ENCODE data around the gene TFDP2.

TFDP2 gene

DNA sequence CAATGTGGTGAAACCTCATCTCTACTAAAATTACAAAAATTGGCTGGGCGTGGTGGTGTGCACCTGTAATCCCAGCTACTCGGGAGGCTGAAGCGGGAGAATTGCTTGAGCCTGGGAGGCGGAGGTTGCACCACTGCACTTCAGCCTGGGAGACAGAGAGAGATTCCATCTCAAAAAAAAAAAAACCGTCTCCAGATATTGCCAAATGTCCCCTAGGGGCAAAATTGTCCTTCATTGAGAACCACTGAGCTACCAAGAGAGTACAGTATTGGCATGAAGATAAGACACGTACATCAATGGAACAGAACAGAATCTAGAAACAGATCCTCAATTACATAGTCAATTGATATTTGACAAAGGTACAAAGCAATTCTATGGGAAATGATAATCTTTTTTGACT lies 98.0 kb downstream of the TFDP2 start:
- Histone ChIP-seq H3K27ac (ENCODE audit: extremely low read depth, low read depth, low read length) (no peak overlapping the region), H3K36me3 (ENCODE audit: control insufficient read depth in 2 of 2, insufficient read depth in 1 of 2, low read length in 2 of 2) (no peaks in the 10 kb centered on the region), H3K4me3 (ENCODE audit: low read depth, low read length) (no peak overlapping the region), H3K9me3 (ENCODE audit: control insufficient read depth, insufficient read depth, low read depth, low read length) (no peaks in the 10 kb centered on the region), H3K4me1 (ENCODE audit: control insufficient read depth, insufficient read depth, low read length) (no peaks in the 10 kb centered on the region)
- ChIA-PET CTCF (no interaction called here), POLR2A (no interaction called here)
- TF ChIP-seq ZNF837 (tag by site-specific recombination; IDR thresholded peaks at IDR 0.05) = no peak
- no peak for TF ChIP-seq ZNF10 (tag by site-specific recombination; IDR thresholded peaks at IDR 0.05)
- no peak for TF ChIP-seq BCL11A (tag by site-specific recombination; IDR thresholded peaks at IDR 0.05; ENCODE audit: low read depth)
- no peak for TF ChIP-seq ZNF266 (tag by site-specific recombination; IDR thresholded peaks at IDR 0.05; ENCODE audit: low read depth)
- no peak for TF ChIP-seq ZNF585B (tag by site-specific recombination; IDR thresholded peaks at IDR 0.05)
- no peak for TF ChIP-seq ZNF830 (tag by site-specific recombination; IDR thresholded peaks at IDR 0.05; ENCODE audit: low read depth)
- no peak for TF ChIP-seq ZSCAN16 (tag by site-specific recombination; IDR thresholded peaks at IDR 0.05)
- TF ChIP-seq ZEB2 (tag by site-specific recombination; IDR thresholded peaks at IDR 0.05) = no peak
- no peak for TF ChIP-seq ZNF324 (tag by site-specific recombination; IDR thresholded peaks at IDR 0.05)
- TF ChIP-seq, protein P1, sequence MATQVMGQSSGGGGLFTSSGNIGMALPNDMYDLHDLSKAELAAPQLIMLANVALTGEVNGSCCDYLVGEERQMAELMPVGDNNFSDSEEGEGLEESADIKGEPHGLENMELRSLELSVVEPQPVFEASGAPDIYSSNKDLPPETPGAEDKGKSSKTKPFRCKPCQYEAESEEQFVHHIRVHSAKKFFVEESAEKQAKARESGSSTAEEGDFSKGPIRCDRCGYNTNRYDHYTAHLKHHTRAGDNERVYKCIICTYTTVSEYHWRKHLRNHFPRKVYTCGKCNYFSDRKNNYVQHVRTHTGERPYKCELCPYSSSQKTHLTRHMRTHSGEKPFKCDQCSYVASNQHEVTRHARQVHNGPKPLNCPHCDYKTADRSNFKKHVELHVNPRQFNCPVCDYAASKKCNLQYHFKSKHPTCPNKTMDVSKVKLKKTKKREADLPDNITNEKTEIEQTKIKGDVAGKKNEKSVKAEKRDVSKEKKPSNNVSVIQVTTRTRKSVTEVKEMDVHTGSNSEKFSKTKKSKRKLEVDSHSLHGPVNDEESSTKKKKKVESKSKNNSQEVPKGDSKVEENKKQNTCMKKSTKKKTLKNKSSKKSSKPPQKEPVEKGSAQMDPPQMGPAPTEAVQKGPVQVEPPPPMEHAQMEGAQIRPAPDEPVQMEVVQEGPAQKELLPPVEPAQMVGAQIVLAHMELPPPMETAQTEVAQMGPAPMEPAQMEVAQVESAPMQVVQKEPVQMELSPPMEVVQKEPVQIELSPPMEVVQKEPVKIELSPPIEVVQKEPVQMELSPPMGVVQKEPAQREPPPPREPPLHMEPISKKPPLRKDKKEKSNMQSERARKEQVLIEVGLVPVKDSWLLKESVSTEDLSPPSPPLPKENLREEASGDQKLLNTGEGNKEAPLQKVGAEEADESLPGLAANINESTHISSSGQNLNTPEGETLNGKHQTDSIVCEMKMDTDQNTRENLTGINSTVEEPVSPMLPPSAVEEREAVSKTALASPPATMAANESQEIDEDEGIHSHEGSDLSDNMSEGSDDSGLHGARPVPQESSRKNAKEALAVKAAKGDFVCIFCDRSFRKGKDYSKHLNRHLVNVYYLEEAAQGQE (tag by site-specific recombination; IDR thresholded peaks at IDR 0.05) = no peak
- TF ChIP-seq PRDM1 (tag by site-specific recombination; IDR thresholded peaks at IDR 0.05) = no peak
- TF ChIP-seq, protein P2, sequence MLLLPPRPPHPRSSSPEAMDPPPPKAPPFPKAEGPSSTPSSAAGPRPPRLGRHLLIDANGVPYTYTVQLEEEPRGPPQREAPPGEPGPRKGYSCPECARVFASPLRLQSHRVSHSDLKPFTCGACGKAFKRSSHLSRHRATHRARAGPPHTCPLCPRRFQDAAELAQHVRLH (tag by site-specific recombination; IDR thresholded peaks at IDR 0.05) = no peak
- TF ChIP-seq ZNF544 (tag by site-specific recombination; IDR thresholded peaks at IDR 0.05) = no peak
- no peak for TF ChIP-seq ZNF560 (tag by site-specific recombination; IDR thresholded peaks at IDR 0.05; ENCODE audit: borderline replicate concordance)

DNA sequence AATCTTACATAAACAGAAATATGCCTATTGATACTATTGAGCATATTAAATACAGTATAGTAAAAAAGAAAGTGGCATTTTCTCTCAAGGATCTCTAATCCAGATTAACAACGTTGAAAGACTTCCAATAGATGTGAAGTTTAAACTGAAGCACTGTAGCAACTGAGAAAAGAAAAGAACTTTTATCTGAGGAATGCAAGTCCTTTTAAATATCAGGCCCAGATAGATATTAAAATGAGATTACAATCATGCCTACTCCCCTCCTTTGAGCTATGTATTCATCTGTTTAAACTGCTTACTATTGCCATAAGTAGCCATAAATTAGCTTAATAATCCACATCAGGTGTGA lies 102.3 kb downstream of the TFDP2 start:
- ChIA-PET POLR2A (no interaction called here), CTCF (interaction anchor here (0.6 kb wide), 1 partner anchor 10 kb away, joined by 3 read pairs; no protein-coding TSS in a partner anchor)
- H3K36me3 ChIP-seq (ENCODE audit: control insufficient read depth in 2 of 2, insufficient read depth in 1 of 2, low read length in 2 of 2) = no peaks in the 10 kb centered on the region
- H3K27ac ChIP-seq (ENCODE audit: extremely low read depth, low read depth, low read length) = no peak overlapping the region
- H3K9me3 ChIP-seq (ENCODE audit: control insufficient read depth, insufficient read depth, low read depth, low read length) = no peaks in the 10 kb centered on the region
- H3K4me3 ChIP-seq (ENCODE audit: low read depth, low read length) = no peak overlapping the region
- H3K4me1 ChIP-seq (ENCODE audit: control insufficient read depth, insufficient read depth, low read length) = no peaks in the 10 kb centered on the region
- TF ChIP-seq ZNF639 (tag by site-specific recombination; IDR thresholded peaks at IDR 0.05) (no peak), ZNF791 (tag by site-specific recombination; IDR thresholded peaks at IDR 0.05) (no peak), ZFP37 (tag by site-specific recombination; IDR thresholded peaks at IDR 0.05) (no peak), PATZ1 (tag by site-specific recombination; IDR thresholded peaks at IDR 0.05) (no peak), ZNF585B (tag by site-specific recombination; IDR thresholded peaks at IDR 0.05) (no peak), ZFP3 (tag by site-specific recombination; IDR thresholded peaks at IDR 0.05; ENCODE audit: low read depth) (no peak), ZNF335 (tag by site-specific recombination; conservative IDR thresholded peaks at IDR 0.05) (no peak), ZNF157 (tag by site-specific recombination; IDR thresholded peaks at IDR 0.05) (no peak), ZNF830 (tag by site-specific recombination; IDR thresholded peaks at IDR 0.05; ENCODE audit: low read depth) (no peak), ZNF600 (tag by site-specific recombination; IDR thresholded peaks at IDR 0.05) (no peak), PRDM2 (tag by site-specific recombination; IDR thresholded peaks at IDR 0.05; ENCODE audit: borderline replicate concordance) (no peak), ZIC2 (tag by site-specific recombination; IDR thresholded peaks at IDR 0.05) (no peak)
